Progenitor cell of endocrine pancreas (in vitro differentiated cells): ENCODE data around the gene SYNE3. TPM values are rescaled to one million over a fixed set of nuclear protein-coding genes. Genes with fewer than 3 reads are reported as not detected.

Experiments used
- DNase-seq: peaks from one replicate; pipeline ENCODE4 v3.0.0; 2021; ENCODE audit warnings: low spot score; ENCODE audit not compliant: unreplicated experiment
- H3K27ac Mint-ChIP-seq: 2 replicates; pipeline ENCODE4 v1.8.0; 2021; ENCODE audit warnings: mild to moderate bottlenecking, moderate library complexity, mixed read lengths
- H3K27me3 Mint-ChIP-seq: 2 replicates; pipeline ENCODE4 v1.8.0; 2021; ENCODE audit warnings: mixed read lengths
- H3K36me3 Mint-ChIP-seq: 2 replicates; pipeline ENCODE4 v1.8.0; 2022; ENCODE audit warnings: mixed read lengths; ENCODE audit not compliant: insufficient read depth
- H3K4me1 Mint-ChIP-seq: 2 replicates; pipeline ENCODE4 v1.8.0; 2021; ENCODE audit warnings: low read depth, mixed read lengths
- H3K4me3 Mint-ChIP-seq: 2 replicates; pipeline ENCODE4 v1.8.0; 2021; ENCODE audit warnings: low read depth, mild to moderate bottlenecking, moderate library complexity, mixed read lengths
- H3K9me3 Mint-ChIP-seq: 2 replicates; pipeline ENCODE4 v1.8.0; 2021; ENCODE audit warnings: low read depth, mixed read lengths
- CTCF ChIP-seq: fragments of 200-600 bp; sonication (generic); IDR thresholded peaks from one replicate; pipeline ENCODE4 v1.5.0; 2021; ENCODE audit warnings: antibody characterized with exemption, mild to moderate bottlenecking; ENCODE audit not compliant: unreplicated experiment
- long read RNA-seq: library from polyadenylated mRNA; unstranded; transcript quantifications from one replicate; pipeline ENCODE4 v2.0.0, GENCODE V29; 2020
- total RNA-seq: library from RNA; stranded (reverse); gene quantifications from 2 replicates; pipeline ENCODE4 v1.2.1, GENCODE V29; 2021

Gene SYNE3
- total RNA-seq: 0.31 and 0.44 TPM in 2 replicates
- long read RNA-seq: 0 reads

GRCh38 chr14:95516554-95517181 lies at the start of gene SYNE3:
Gene SYNE3 (minus strand): TSS chr14:95516650. CDS start chr14:95475821, 40,829 bp downstream.
- DNase-seq: no peak
- Mint-ChIP-seq H3K27me3 (peaks cover 54% of the 10 kb centered on the region), H3K36me3 (no peaks in the 10 kb centered on the region), H3K4me3 (peak within 1 kb of the TSS; percentile 71), H3K27ac (no peak within 1 kb of the TSS), H3K9me3 (no peaks in the 10 kb centered on the region), H3K4me1 (peaks cover 6% of the 10 kb centered on the region)
- TF ChIP-seq CTCF: no peak

GRCh38 chr14:95564060-95564459 lies 47.6 kb upstream of the SYNE3 start:
- no peak for TF ChIP-seq CTCF
- H3K4me1 Mint-ChIP-seq: peaks cover 2% of the 10 kb centered on the region
- H3K9me3 Mint-ChIP-seq: no peaks in the 10 kb centered on the region
- no peak for DNase-seq
- H3K36me3 Mint-ChIP-seq: no peaks in the 10 kb centered on the region
- no peaks in the 10 kb centered on the region for H3K27me3 Mint-ChIP-seq
- H3K4me3 Mint-ChIP-seq: no peak overlapping the region
- no peak overlapping the region for H3K27ac Mint-ChIP-seq

GRCh38 chr14:95562892-95563685 lies 46.6 kb upstream of the SYNE3 start:
- Mint-ChIP-seq H3K4me1 (peaks cover 2% of the 10 kb centered on the region), H3K27me3 (no peaks in the 10 kb centered on the region), H3K9me3 (no peaks in the 10 kb centered on the region), H3K36me3 (no peaks in the 10 kb centered on the region), H3K27ac (no peak overlapping the region), H3K4me3 (no peak overlapping the region)
- no peak for DNase-seq
- TF ChIP-seq CTCF: no peak

GRCh38 chr14:95561001-95561412 lies 44.6 kb upstream of the SYNE3 start:
- Mint-ChIP-seq H3K9me3 (no peaks in the 10 kb centered on the region), H3K4me3 (no peak overlapping the region), H3K27ac (no peak overlapping the region), H3K4me1 (peaks cover 2% of the 10 kb centered on the region), H3K36me3 (no peaks in the 10 kb centered on the region), H3K27me3 (no peaks in the 10 kb centered on the region)
- peak; percentile 99 for TF ChIP-seq CTCF
- peak; percentile 93 for DNase-seq

GRCh38 chr14:95559203-95559602 lies 42.8 kb upstream of the SYNE3 start:
- Mint-ChIP-seq H3K27me3 (no peaks in the 10 kb centered on the region), H3K4me1 (peaks cover 2% of the 10 kb centered on the region), H3K9me3 (no peaks in the 10 kb centered on the region), H3K27ac (no peak overlapping the region), H3K36me3 (no peaks in the 10 kb centered on the region), H3K4me3 (no peak overlapping the region)
- TF ChIP-seq CTCF: no peak
- no peak for DNase-seq
